ENCODE results near the gene SPATS2L. TPM values are rescaled to one million over a fixed set of nuclear protein-coding genes. Genes with fewer than 3 reads are reported as not detected.
A peak's percentile ranks its signal among the peaks of the same experiment; 100 is the strongest.

SPATS2L gene
- total RNA-seq, 1 experiment from 2014 or later, result 174 TPM

- H4K20me1 ChIP-seq (ENCODE audit: low read length), result no peaks in the 10 kb centered on the region
- peak overlapping the region; percentile 70 for H3K4me2 ChIP-seq (ENCODE audit: low read length)
- ChIA-PET POLR2A (ENCODE audit: unreplicated experiment) (interaction anchor here (0.8 kb wide), 1 partner anchor 29 kb away, joined by 3 read pairs; no protein-coding TSS in a partner anchor), CTCF (interaction anchor here (0.6 kb wide), 1 partner anchor 80 kb away, joined by 5 read pairs; no protein-coding TSS in a partner anchor)
- H2AFZ ChIP-seq (ENCODE audit: low read length), result no peak overlapping the region
- peaks cover 12% of the 10 kb centered on the region for H3F3A ChIP-seq (ENCODE audit: low read length, unreplicated experiment)
- DNase-seq, result peak; percentile 22
- peak overlapping the region; percentile 18; the same call in 1 of the 2 replicates for H3K4me3 ChIP-seq (ENCODE audit: low read length)
- no peaks in the 10 kb centered on the region for H3K9me2 ChIP-seq (replicated peaks; ENCODE audit: low read length)
- TF ChIP-seq CTCF (conservative IDR thresholded peaks at IDR 0.05; ENCODE audit: low read depth, low read length), result no peak
- no peak for TF ChIP-seq EZH2phosphoT487 (IDR thresholded peaks at IDR 0.05; ENCODE audit: borderline replicate concordance, low read length)
- TF ChIP-seq EZH2 (IDR thresholded peaks at IDR 0.05; ENCODE audit: low read length, unreplicated experiment), result no peak
- peaks cover 48% of the 10 kb centered on the region for H3K36me3 ChIP-seq (ENCODE audit: low read depth, low read length)
- no peaks in the 10 kb centered on the region for H3K9me3 ChIP-seq (ENCODE audit: low read length)
- H3K27me3 ChIP-seq (ENCODE audit: low read length), result no peaks in the 10 kb centered on the region
- peaks cover 70% of the 10 kb centered on the region for H3K4me1 ChIP-seq (ENCODE audit: insufficient read depth, low read length)
- H3K27ac ChIP-seq (ENCODE audit: low read length), result peak overlapping the region; percentile 99
- intact Hi-C loops (cut with micrococcal nuclease), result loop anchor here (2.0 to 5.0 kb wide), 3 partner anchors 30 to 429 kb away; partner anchors contain the start of gene SPATS2L
- peaks cover 77% of the 10 kb centered on the region for H3K79me2 ChIP-seq (ENCODE audit: low read length)
- BruUV-seq (replicated peaks), result TSS peak; percentile 71
- peak; percentile 4 for ATAC-seq
- H3K9ac ChIP-seq (ENCODE audit: low read length), result peak overlapping the region; percentile 91
These were observed 99.9 kb downstream of the SPATS2L start for GRCh38 chr2:200406379-200406778.

DNA sequence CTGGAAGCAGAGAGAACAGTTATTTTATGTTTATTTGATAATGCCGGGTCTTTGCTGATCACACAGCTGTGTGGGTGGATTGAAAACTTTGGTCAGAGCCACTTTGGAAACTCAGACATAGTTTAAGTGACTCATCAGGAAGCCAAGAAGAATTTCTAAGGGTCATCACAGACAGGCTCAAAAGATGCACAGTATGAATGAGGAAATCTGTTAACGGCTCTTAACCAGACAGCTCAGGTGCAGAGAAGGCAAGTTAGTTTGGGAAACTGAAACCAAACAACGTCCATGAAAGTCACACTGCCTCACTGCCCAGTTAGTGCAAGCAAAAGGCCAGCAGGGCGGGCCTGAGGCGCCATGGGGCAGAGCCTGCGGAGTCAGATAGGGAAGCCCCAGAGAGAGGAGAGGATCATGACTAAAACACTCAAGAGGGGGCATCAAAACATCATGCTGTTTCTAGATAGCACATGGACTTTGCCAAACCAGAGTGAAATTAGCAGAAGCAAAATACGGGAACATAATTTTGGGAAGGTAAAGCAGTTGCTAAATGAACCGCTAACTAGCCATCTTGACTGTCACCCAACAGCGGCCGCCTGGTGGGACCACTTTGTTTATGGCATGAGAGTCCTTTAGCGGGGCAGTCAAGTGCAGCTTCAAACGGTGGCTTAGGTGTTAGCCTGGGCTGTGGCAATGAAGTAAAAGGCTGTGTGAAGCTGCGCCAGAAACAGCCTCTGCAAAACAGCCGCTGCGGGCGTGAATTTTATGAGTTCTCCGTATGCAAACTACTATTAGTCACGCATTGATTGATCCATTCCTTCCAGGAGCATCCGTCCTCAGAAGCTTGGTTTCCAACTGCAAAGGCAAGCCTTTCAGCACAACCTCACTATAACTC is 102.2 kb downstream of the SPATS2L start:
- DNase-seq, result peak; percentile 87
- Histone ChIP-seq H3K27ac (ENCODE audit: low read length) (peak overlapping the region; percentile 99), H3K9me3 (ENCODE audit: low read length) (no peaks in the 10 kb centered on the region), H4K20me1 (ENCODE audit: low read length) (no peaks in the 10 kb centered on the region), H3K36me3 (ENCODE audit: low read depth, low read length) (peaks cover 46% of the 10 kb centered on the region), H3K9me2 (replicated peaks; ENCODE audit: low read length) (no peaks in the 10 kb centered on the region), H3K4me1 (ENCODE audit: insufficient read depth, low read length) (peaks cover 66% of the 10 kb centered on the region), H3K4me2 (ENCODE audit: low read length) (peak overlapping the region; percentile 70), H3K4me3 (ENCODE audit: low read length) (peak overlapping the region; percentile 27; the same call in 1 of the 2 replicates), H3K27me3 (ENCODE audit: low read length) (no peaks in the 10 kb centered on the region), H2AFZ (ENCODE audit: low read length) (0 out of 2 replicates have a peak overlapping the region, but pooled peaks have one; percentile 25), H3K79me2 (ENCODE audit: low read length) (peaks cover 60% of the 10 kb centered on the region), H3K9ac (ENCODE audit: low read length) (peak overlapping the region; percentile 91), H3F3A (ENCODE audit: low read length, unreplicated experiment) (peaks cover 12% of the 10 kb centered on the region)
- ChIA-PET POLR2A (ENCODE audit: unreplicated experiment) (interaction anchor here (0.5 kb wide), 1 partner anchor 433 kb away, joined by 3 read pairs; no protein-coding TSS in a partner anchor), CTCF (no interaction called here)
- BruUV-seq (replicated peaks), result no TSS peak
- TF ChIP-seq EZH2phosphoT487 (IDR thresholded peaks at IDR 0.05; ENCODE audit: borderline replicate concordance, low read length) (no peak), CTCF (conservative IDR thresholded peaks at IDR 0.05; ENCODE audit: low read depth, low read length) (no peak), EZH2 (IDR thresholded peaks at IDR 0.05; ENCODE audit: low read length, unreplicated experiment) (no peak)
- ATAC-seq, result peak; percentile 27
- intact Hi-C loops (cut with micrococcal nuclease), result loop anchor here (5.0 kb wide), 2 partner anchors 101 to 431 kb away; partner anchors contain the start of gene SPATS2L
